GM12878 (cell line): ENCODE results near the gene CCL4L2. TPM values are rescaled to one million over a fixed set of nuclear protein-coding genes. Genes with fewer than 3 reads are reported as not detected.
"Not testable (repeated sequence)": the region's sequence is repeated elsewhere in the genome, so short reads cannot be mapped to it uniquely, and the experiment has no call there.

ENCODE experiments used
- ATAC-seq: fragments of 200-7000 bp; cut with Tn5 transposase; 3 replicates; pipeline ENCODE4 v1.9.1; 2020; ENCODE audit warnings: mild to moderate bottlenecking, moderate library complexity
- BruUV-seq: library from RNA; stranded (reverse); fragments of 400-500 nt; replicated peaks from 2 replicates; lab custom pipeline; 2021; lab: Mats Ljungman, UMichigan
- CTCF ChIA-PET: fragments of 300-600 bp; sonication (Branson Sonifier 250); formaldehyde crosslinking; extraction: SDS; loops from one replicate; lab custom pipeline; 2021; ENCODE audit warnings: inconsistent platforms; lab: Yijun Ruan, JAX
- POLR2A ChIA-PET: fragments of 350-600 bp; formaldehyde crosslinking; extraction: SDS; loops from one replicate; lab custom pipeline; 2021; ENCODE audit warnings: inconsistent platforms; lab: Charles Lee
- RAD21 ChIA-PET: fragments of 300-600 bp; sonication (Branson Sonifier 250); formaldehyde crosslinking; loops from one replicate; lab custom pipeline; 2023; ENCODE audit warnings: antibody characterized with exemption; ENCODE audit not compliant: unreplicated experiment; lab: Charles Lee
- SMC1A ChIA-PET: fragments of 300-600 bp; sonication (Branson Sonifier 250); formaldehyde crosslinking; loops from one replicate; lab custom pipeline; 2023; ENCODE audit not compliant: unreplicated experiment, uncharacterized antibody; lab: Charles Lee
- DNase-seq: peaks from one replicate; pipeline ENCODE4 v3.0.0-alpha.2; 2011; ENCODE audit warnings: low read depth, low spot score
- FAIRE-seq: peaks from 3 replicates; lab custom pipeline; 2011; peaks lifted over from hg19 to GRCh38; lab: Jason Lieb, UNC
- H2AFZ ChIP-seq: 2 replicates; pipeline ENCODE4 v1.6.0; 2011; ENCODE audit warnings: low read depth, low read length, control low read depth; ENCODE audit not compliant: control insufficient read depth
- H3K27ac ChIP-seq: 2 replicates; pipeline ENCODE4 v1.5.1; 2011; ENCODE audit warnings: control low read depth; ENCODE audit not compliant: control insufficient read depth, insufficient read depth
- H3K27me3 ChIP-seq, 2 experiments: replicated peaks in 1 of 2; 2 replicates each; pipeline versions ENCODE4 v1.6.0 to v1.6.1; 2011; ENCODE audit warnings: low read length in 1 of 2; ENCODE audit not compliant: control insufficient read depth in 2 of 2, insufficient read depth in 2 of 2
- H3K36me3 ChIP-seq, 2 experiments: 2 replicates each; pipeline ENCODE4 v1.5.1; 2011; ENCODE audit warnings: low read length in 1 of 2; ENCODE audit not compliant: control insufficient read depth in 2 of 2, insufficient read depth in 2 of 2
- H3K4me1 ChIP-seq: 2 replicates; pipeline ENCODE4 v1.6.1; 2011; ENCODE audit warnings: mild to moderate bottlenecking, low read length, moderate library complexity, mixed read lengths; ENCODE audit not compliant: control insufficient read depth, insufficient read depth
- H3K4me2 ChIP-seq: 2 replicates; pipeline ENCODE4 v1.6.0; 2011; ENCODE audit warnings: control low read depth; ENCODE audit not compliant: control insufficient read depth, insufficient read depth
- H3K4me3 ChIP-seq: fragments of 200-600 bp; sonication (generic); 2 replicates; pipeline ENCODE4 v1.5.1; 2016
- H3K79me2 ChIP-seq: 2 replicates; pipeline ENCODE4 v1.6.0; 2011; ENCODE audit warnings: low read length; ENCODE audit not compliant: control insufficient read depth, insufficient read depth
- H3K9ac ChIP-seq: 2 replicates; pipeline ENCODE4 v1.8.0; 2011; ENCODE audit warnings: low read length, control low read depth, mixed read lengths; ENCODE audit not compliant: control insufficient read depth, insufficient read depth
- H3K9me3 ChIP-seq: replicated peaks from 3 replicates; pipeline ENCODE4 v1.5.1; 2011; ENCODE audit warnings: mild to moderate bottlenecking, low read length; ENCODE audit not compliant: control insufficient read depth, insufficient read depth
- H4K20me1 ChIP-seq: 2 replicates; pipeline ENCODE4 v1.6.0; 2011; ENCODE audit not compliant: control insufficient read depth, insufficient read depth
- ZBTB40 ChIP-seq: fragments of 450-650 bp; IDR thresholded peaks from 2 replicates; pipeline ENCODE4 v1.6.1; 2016; ENCODE audit warnings: mild to moderate bottlenecking, moderate library complexity, borderline replicate concordance
- ZZZ3 ChIP-seq: IDR thresholded peaks from 2 replicates; pipeline ENCODE4 v1.6.1; 2011; ENCODE audit warnings: low read depth; ENCODE audit not compliant: control insufficient read depth, insufficient read length
- WGBS: methylation state at CpG from one replicate; pipeline ENCODE4 v1.1.6; 2016; ENCODE audit warnings: low lambda C conversion rate; ENCODE audit not compliant: insufficient replicate concordance, insufficient coverage; ENCODE audit errors: missing lambda C conversion rate; 5-methylcytosine and 5-hydroxymethylcytosine counted together
- in situ Hi-C: fragments of 300-500 bp; cut with MboI; formaldehyde crosslinking; loops from 9 replicates; pipeline ENCODE4 v1.14.3; 2018; ENCODE audit warnings: mixed read lengths
- intact Hi-C: fragments of 100-400 bp; cut with micrococcal nuclease; formaldehyde crosslinking; loops from one replicate; pipeline ENCODE4 v1.14.2; 2022; ENCODE audit not compliant: unreplicated experiment
- polyA plus RNA-seq, 11 experiments: library from polyadenylated mRNA; depleted of rRNA in 4 of 11; unstranded in 6 of 11; stranded (reverse) in 5 of 11; fragments of >200 nt; fragmentation: Nextera tagmentation in 4 of 11; fragmentation: Illumina TruSeq in 1 of 11; extraction: Ambion mirVana in 4 of 11; extraction: Trizol in 1 of 11; gene quantifications; 1 replicate in 1 of 11; 2 replicates in 10 of 11; pipeline versions ENCODE4 v1.2.1 to v1.2.3, GENCODE V29; 2011 to 2016; ENCODE audit warnings: inconsistent platforms in 2 of 11, missing spikeins in 2 of 11, low read depth in 1 of 11
- total RNA-seq, 4 experiments: library from RNA; depleted of rRNA in 3 of 4; stranded (reverse); fragments of >200 nt in 3 of 4; fragmentation: Illumina TruSeq in 1 of 4; extraction: Trizol in 1 of 4; gene quantifications; 2 replicates each; pipeline versions ENCODE4 v1.2.1 to v1.2.3, GENCODE V29; 2013 to 2021

The CCL4L2 gene
- total and polyA plus RNA-seq, 10 of the 15 experiments (the other 5 are each of a cell fraction or from before 2014, with no cell fraction given): 2.3 to 275 (median 14.5) TPM

- TF ChIP-seq ZBTB40 (peak; percentile 51; the same call in 1 of the 2 replicates), ZZZ3 (no peak)
Observed at GRCh38 chr17:36185416-36185815, 25.4 kb upstream of the CCL4L2 start (continued).

- FAIRE-seq, H3K27me3 ChIP-seq, CTCF ChIA-PET, H3K27ac ChIP-seq, H3K9ac ChIP-seq, POLR2A ChIA-PET, H3K79me2 ChIP-seq, BruUV-seq, H3K4me3 ChIP-seq, H3K4me1 ChIP-seq, in situ Hi-C loops, H2AFZ ChIP-seq, H3K36me3 ChIP-seq, H3K9me3 ChIP-seq, intact Hi-C loops, H3K4me2 ChIP-seq, DNase-seq, ATAC-seq, H4K20me1 ChIP-seq: not testable (repeated sequence)
- ChIA-PET SMC1A (interaction anchor here (1.2 kb wide), 1 partner anchor 10 kb away, joined by 4 read pairs; no protein-coding TSS in a partner anchor), RAD21 (interaction anchor here (2.4 kb wide), 1 partner anchor 211 kb away, joined by 6 read pairs; no protein-coding TSS in a partner anchor)
- 54% methylated on average over 12 of the region's 13 CpGs for WGBS
Observed at GRCh38 chr17:36186810-36187763, 23.8 kb upstream of the CCL4L2 start.

- BruUV-seq, H3K4me3 ChIP-seq, H3K27me3 ChIP-seq, H2AFZ ChIP-seq, H3K9me3 ChIP-seq, H3K79me2 ChIP-seq, FAIRE-seq, POLR2A ChIA-PET, DNase-seq, H3K36me3 ChIP-seq, H3K9ac ChIP-seq, intact Hi-C loops, H3K4me2 ChIP-seq, H3K4me1 ChIP-seq, H4K20me1 ChIP-seq, in situ Hi-C loops, H3K27ac ChIP-seq, ATAC-seq: not testable (repeated sequence)
- SMC1A ChIA-PET: interaction anchor here (1.6 kb wide), 2 partner anchors 9 to 14 kb away, joined by 3 to 5 read pairs; no protein-coding TSS in a partner anchor
- WGBS: 38% methylated on average over 5 of the region's 5 CpGs
- CTCF ChIA-PET: interaction anchor here (1.5 kb wide), 1 partner anchor 9 kb away, joined by 4 read pairs; no protein-coding TSS in a partner anchor
- RAD21 ChIA-PET: interaction anchor here (0.8 to 2.4 kb wide), 2 partner anchors 9 to 212 kb away, joined by 3 to 6 read pairs; partner anchors contain the start of genes CCL3L1 and CCL3L3
Observed at GRCh38 chr17:36187943-36188665, 22.8 kb upstream of the CCL4L2 start.
